Measurements from ENCODE around the gene PDPR. TPM values are rescaled to one million over a fixed set of nuclear protein-coding genes. Genes with fewer than 3 reads are reported as not detected.
"Not testable (repeated sequence)": the region's sequence is repeated elsewhere in the genome, so short reads cannot be mapped to it uniquely, and the experiment has no call there.

The PDPR gene
- total RNA-seq, 2 experiments from 2014 or later: 20.6 to 20.8 TPM

GRCh38 chr16:70109583-70110279 lies 4.4 kb upstream of the PDPR start:
- intact Hi-C loops (cut with DNase I, micrococcal nuclease); CTCF ChIA-PET; H3K27ac Mint-ChIP-seq: not testable (repeated sequence)

GRCh38 chr16:70112162-70112561 lies 2.0 kb upstream of the PDPR start:
- DNase-seq; intact Hi-C loops (cut with DNase I, micrococcal nuclease); H3K4me3 Mint-ChIP-seq; H3K27me3 ChIP-seq (ENCODE audit: control insufficient read depth in 1 of 2, insufficient read depth in 2 of 2, low read length in 2 of 2); H3K4me3 ChIP-seq (ENCODE audit: low read length); H3K27me3 Mint-ChIP-seq; H3K36me3 Mint-ChIP-seq (ENCODE audit: low read depth); POLR2A ChIA-PET; H3K27ac Mint-ChIP-seq; H3K27ac ChIP-seq (ENCODE audit: low read depth in 1 of 2, low read length in 2 of 2); H3K9me3 ChIP-seq (ENCODE audit: control insufficient read depth in 1 of 2, insufficient read depth in 1 of 2, low read length in 2 of 2); ATAC-seq (ENCODE audit: poor library complexity); CTCF ChIA-PET; H3K36me3 ChIP-seq (ENCODE audit: insufficient read depth, low read length); H3K9me3 Mint-ChIP-seq: not testable (repeated sequence)
- peaks cover 11% of the 10 kb centered on the region for H3K4me1 Mint-ChIP-seq (ENCODE audit: low read depth)
- peaks cover 14% of the 10 kb centered on the region for H3K4me1 ChIP-seq (ENCODE audit: insufficient read depth, low read length)

More at GRCh38 chr16:70109583-70110279, 4.4 kb upstream of the PDPR start:
- H3K4me1 Mint-ChIP-seq (ENCODE audit: low read depth); POLR2A ChIA-PET; ATAC-seq (ENCODE audit: poor library complexity); H3K27me3 Mint-ChIP-seq; H3K4me3 Mint-ChIP-seq; H3K36me3 ChIP-seq (ENCODE audit: insufficient read depth, low read length); H3K4me1 ChIP-seq (ENCODE audit: insufficient read depth, low read length); H3K9me3 ChIP-seq (ENCODE audit: control insufficient read depth in 1 of 2, insufficient read depth in 1 of 2, low read length in 2 of 2); H3K4me3 ChIP-seq (ENCODE audit: low read length); H3K27me3 ChIP-seq (ENCODE audit: control insufficient read depth in 1 of 2, insufficient read depth in 2 of 2, low read length in 2 of 2); H3K36me3 Mint-ChIP-seq (ENCODE audit: low read depth); H3K27ac ChIP-seq (ENCODE audit: low read depth in 1 of 2, low read length in 2 of 2); DNase-seq; H3K9me3 Mint-ChIP-seq: not testable (repeated sequence)

- CTCF ChIA-PET: not testable (repeated sequence)
These were observed 542 bp upstream of the PDPR start for GRCh38 chr16:70113599-70113981.

GRCh38 chr16:70118354-70118753 lies 4.2 kb downstream of the PDPR start:
- H3K4me3 Mint-ChIP-seq: peak overlapping the region; percentile 73
- ATAC-seq (ENCODE audit: poor library complexity); POLR2A ChIA-PET; H3K9me3 ChIP-seq (ENCODE audit: control insufficient read depth in 1 of 2, insufficient read depth in 1 of 2, low read length in 2 of 2); H3K27ac ChIP-seq (ENCODE audit: low read depth in 1 of 2, low read length in 2 of 2); CTCF ChIA-PET; H3K4me3 ChIP-seq (ENCODE audit: low read length); intact Hi-C loops (cut with DNase I, micrococcal nuclease); H3K9me3 Mint-ChIP-seq; H3K27me3 ChIP-seq (ENCODE audit: control insufficient read depth in 1 of 2, insufficient read depth in 2 of 2, low read length in 2 of 2); DNase-seq; H3K27me3 Mint-ChIP-seq: not testable (repeated sequence)
- H3K36me3 Mint-ChIP-seq (ENCODE audit: low read depth): peaks cover 37% of the 10 kb centered on the region
- Histone ChIP-seq H3K36me3 (ENCODE audit: insufficient read depth, low read length) (peaks cover 15% of the 10 kb centered on the region), H3K4me1 (ENCODE audit: insufficient read depth, low read length) (peaks cover 15% of the 10 kb centered on the region)
- peak overlapping the region; percentile 52 for H3K27ac Mint-ChIP-seq
- peaks cover 25% of the 10 kb centered on the region for H3K4me1 Mint-ChIP-seq (ENCODE audit: low read depth)

More at GRCh38 chr16:70113599-70113981, 542 bp upstream of the PDPR start:
- peak overlapping the region; percentile 77 for H3K4me3 ChIP-seq (ENCODE audit: low read length)
- H3K36me3 ChIP-seq (ENCODE audit: insufficient read depth, low read length); H3K9me3 ChIP-seq (ENCODE audit: control insufficient read depth in 1 of 2, insufficient read depth in 1 of 2, low read length in 2 of 2); DNase-seq; POLR2A ChIA-PET; H3K9me3 Mint-ChIP-seq; H3K27me3 ChIP-seq (ENCODE audit: control insufficient read depth in 1 of 2, insufficient read depth in 2 of 2, low read length in 2 of 2); H3K27me3 Mint-ChIP-seq; intact Hi-C loops (cut with DNase I, micrococcal nuclease): not testable (repeated sequence)
- Mint-ChIP-seq H3K4me3 (peak overlapping the region; percentile 92), H3K4me1 (ENCODE audit: low read depth) (peaks cover 24% of the 10 kb centered on the region), H3K27ac (peak overlapping the region; percentile 88), H3K36me3 (ENCODE audit: low read depth) (peaks cover 12% of the 10 kb centered on the region)
- peak overlapping the region; percentile 34 to 35 for H3K27ac ChIP-seq (ENCODE audit: low read depth in 1 of 2, low read length in 2 of 2)
- ATAC-seq (ENCODE audit: poor library complexity): peak; percentile 12
- H3K4me1 ChIP-seq (ENCODE audit: insufficient read depth, low read length): peaks cover 19% of the 10 kb centered on the region

GRCh38 chr16:70118776-70119175 lies 4.6 kb downstream of the PDPR start:
- intact Hi-C loops (cut with DNase I, micrococcal nuclease); DNase-seq; ATAC-seq (ENCODE audit: poor library complexity); H3K27ac ChIP-seq (ENCODE audit: low read depth in 1 of 2, low read length in 2 of 2); H3K27me3 ChIP-seq (ENCODE audit: control insufficient read depth in 1 of 2, insufficient read depth in 2 of 2, low read length in 2 of 2); CTCF ChIA-PET; POLR2A ChIA-PET; H3K9me3 Mint-ChIP-seq; H3K4me3 ChIP-seq (ENCODE audit: low read length); H3K9me3 ChIP-seq (ENCODE audit: control insufficient read depth in 1 of 2, insufficient read depth in 1 of 2, low read length in 2 of 2); H3K27me3 Mint-ChIP-seq: not testable (repeated sequence)
- H3K36me3 ChIP-seq (ENCODE audit: insufficient read depth, low read length): peaks cover 19% of the 10 kb centered on the region
- Mint-ChIP-seq H3K36me3 (ENCODE audit: low read depth) (peaks cover 41% of the 10 kb centered on the region), H3K27ac (peak overlapping the region; percentile 52), H3K4me1 (ENCODE audit: low read depth) (peaks cover 25% of the 10 kb centered on the region), H3K4me3 (peak overlapping the region; percentile 39)
- peaks cover 15% of the 10 kb centered on the region for H3K4me1 ChIP-seq (ENCODE audit: insufficient read depth, low read length)

GRCh38 chr16:70120398-70120797 lies 6.3 kb downstream of the PDPR start:
- H3K27me3 Mint-ChIP-seq; intact Hi-C loops (cut with DNase I, micrococcal nuclease); H3K4me1 ChIP-seq (ENCODE audit: insufficient read depth, low read length); H3K9me3 Mint-ChIP-seq; H3K27ac Mint-ChIP-seq; ATAC-seq (ENCODE audit: poor library complexity); POLR2A ChIA-PET; DNase-seq; H3K4me3 Mint-ChIP-seq; H3K4me3 ChIP-seq (ENCODE audit: low read length); CTCF ChIA-PET; H3K27ac ChIP-seq (ENCODE audit: low read depth in 1 of 2, low read length in 2 of 2); H3K9me3 ChIP-seq (ENCODE audit: control insufficient read depth in 1 of 2, insufficient read depth in 1 of 2, low read length in 2 of 2); H3K27me3 ChIP-seq (ENCODE audit: control insufficient read depth in 1 of 2, insufficient read depth in 2 of 2, low read length in 2 of 2): not testable (repeated sequence)
- H3K36me3 Mint-ChIP-seq (ENCODE audit: low read depth): peaks cover 52% of the 10 kb centered on the region
- peaks cover 23% of the 10 kb centered on the region for H3K36me3 ChIP-seq (ENCODE audit: insufficient read depth, low read length)
- H3K4me1 Mint-ChIP-seq (ENCODE audit: low read depth): peaks cover 24% of the 10 kb centered on the region

GRCh38 chr16:70123822-70124221 lies 9.7 kb downstream of the PDPR start:
- H3K4me1 ChIP-seq (ENCODE audit: insufficient read depth, low read length); H3K9me3 Mint-ChIP-seq; H3K4me1 Mint-ChIP-seq (ENCODE audit: low read depth); H3K4me3 ChIP-seq (ENCODE audit: low read length); DNase-seq; intact Hi-C loops (cut with DNase I, micrococcal nuclease); H3K27ac Mint-ChIP-seq; H3K27ac ChIP-seq (ENCODE audit: low read depth in 1 of 2, low read length in 2 of 2); H3K27me3 ChIP-seq (ENCODE audit: control insufficient read depth in 1 of 2, insufficient read depth in 2 of 2, low read length in 2 of 2); ATAC-seq (ENCODE audit: poor library complexity); H3K4me3 Mint-ChIP-seq; H3K9me3 ChIP-seq (ENCODE audit: control insufficient read depth in 1 of 2, insufficient read depth in 1 of 2, low read length in 2 of 2); POLR2A ChIA-PET; H3K27me3 Mint-ChIP-seq: not testable (repeated sequence)
- H3K36me3 ChIP-seq (ENCODE audit: insufficient read depth, low read length): peaks cover 34% of the 10 kb centered on the region
- H3K36me3 Mint-ChIP-seq (ENCODE audit: low read depth): peaks cover 72% of the 10 kb centered on the region
- CTCF ChIA-PET: interaction anchor here (0.7 kb wide), 1 partner anchor 1646 kb away, joined by 3 read pairs; no protein-coding TSS in a partner anchor
